Measurements from ENCODE around the gene NRIP1. TPM values are rescaled to one million over a fixed set of nuclear protein-coding genes. Genes with fewer than 3 reads are reported as not detected.
"Not testable (repeated sequence)": the region's sequence is repeated elsewhere in the genome, so short reads cannot be mapped to it uniquely, and the experiment has no call there.

NRIP1 gene
- total RNA-seq, 1 experiment from 2014 or later = not detected

DNA sequence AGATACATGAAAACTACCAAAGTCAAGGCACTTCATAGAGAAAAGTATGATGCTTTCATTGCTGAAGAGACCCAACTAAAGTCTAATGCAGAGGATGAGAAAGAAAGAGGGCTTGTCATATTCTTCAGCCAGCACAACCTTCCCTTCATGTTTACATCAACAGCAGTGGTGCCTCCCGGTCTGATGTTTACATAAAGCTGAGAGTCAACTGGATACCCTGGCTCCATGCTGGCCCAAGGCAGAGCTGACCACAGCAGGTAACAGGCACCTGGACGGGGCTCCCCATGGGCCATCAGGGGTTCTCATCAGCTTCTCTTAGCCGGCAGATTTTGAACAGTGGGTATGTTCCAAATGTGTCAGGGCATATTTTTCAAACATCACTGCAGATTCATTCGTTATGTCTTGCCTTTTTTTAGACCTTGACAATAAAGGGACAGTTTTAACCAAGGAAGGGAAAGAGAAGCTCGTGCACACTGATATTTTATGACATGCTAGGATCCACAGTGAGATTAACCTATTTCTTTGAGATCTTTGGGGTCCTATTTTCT lies 117.1 kb downstream of the NRIP1 start:
- H3K36me3 ChIP-seq (ENCODE audit: insufficient read depth, low read length) = no peaks in the 10 kb centered on the region
- H3K4me3 ChIP-seq (ENCODE audit: low read length) = no peak overlapping the region
- H4K20me1 ChIP-seq (ENCODE audit: insufficient read depth, low read depth, low read length) = no peaks in the 10 kb centered on the region
- no peak overlapping the region for H3K4me2 ChIP-seq (ENCODE audit: low read depth, low read length, poor library complexity, severe bottlenecking)
- peaks cover 32% of the 10 kb centered on the region for H3K9me3 ChIP-seq (ENCODE audit: low read length)
- H2AFZ ChIP-seq (ENCODE audit: low read length) = no peak overlapping the region
- no peak overlapping the region for H3K9ac ChIP-seq (ENCODE audit: low read length)
- no peak overlapping the region for H3K27ac ChIP-seq (ENCODE audit: low read length)
- no peaks in the 10 kb centered on the region for H3K79me2 ChIP-seq (ENCODE audit: low read length)
- DNase-seq = no peak
- H3K27me3 ChIP-seq (ENCODE audit: low read length) = no peaks in the 10 kb centered on the region
- no peaks in the 10 kb centered on the region for H3K4me1 ChIP-seq (ENCODE audit: low read length)
- H3K9me2 ChIP-seq (replicated peaks; ENCODE audit: insufficient read depth, low read length) = no peaks in the 10 kb centered on the region

DNA sequence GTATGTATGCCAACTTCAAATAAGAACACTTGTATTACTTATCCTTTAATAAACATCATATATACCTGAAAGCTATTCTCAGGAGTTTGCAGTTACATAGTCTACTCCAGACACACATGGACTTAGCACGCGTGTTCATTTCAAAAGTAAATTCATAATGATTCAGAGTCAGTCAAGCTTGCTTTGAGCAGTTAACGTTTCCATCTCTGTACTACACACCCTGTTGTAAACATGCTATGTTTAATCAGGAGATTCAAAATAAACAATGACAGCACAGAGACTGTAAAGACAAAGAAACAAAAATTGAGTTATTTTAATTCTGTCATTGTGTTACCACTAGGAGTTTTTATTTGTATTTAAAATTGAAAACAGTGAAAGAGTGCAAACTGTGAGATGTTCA lies 119.6 kb downstream of the NRIP1 start:
- Histone ChIP-seq H3K4me2 (ENCODE audit: low read depth, low read length, poor library complexity, severe bottlenecking) (no peak overlapping the region), H3K9ac (ENCODE audit: low read length) (no peak overlapping the region), H3K36me3 (ENCODE audit: insufficient read depth, low read length) (no peaks in the 10 kb centered on the region), H3K4me3 (ENCODE audit: low read length) (no peak overlapping the region), H3K9me2 (replicated peaks; ENCODE audit: insufficient read depth, low read length) (no peaks in the 10 kb centered on the region), H3K27me3 (ENCODE audit: low read length) (no peaks in the 10 kb centered on the region), H3K79me2 (ENCODE audit: low read length) (no peaks in the 10 kb centered on the region), H3K27ac (ENCODE audit: low read length) (no peak overlapping the region), H2AFZ (ENCODE audit: low read length) (no peak overlapping the region), H3K4me1 (ENCODE audit: low read length) (no peaks in the 10 kb centered on the region), H4K20me1 (ENCODE audit: insufficient read depth, low read depth, low read length) (no peaks in the 10 kb centered on the region), H3K9me3 (ENCODE audit: low read length) (peaks cover 34% of the 10 kb centered on the region)
- no peak for DNase-seq

DNA sequence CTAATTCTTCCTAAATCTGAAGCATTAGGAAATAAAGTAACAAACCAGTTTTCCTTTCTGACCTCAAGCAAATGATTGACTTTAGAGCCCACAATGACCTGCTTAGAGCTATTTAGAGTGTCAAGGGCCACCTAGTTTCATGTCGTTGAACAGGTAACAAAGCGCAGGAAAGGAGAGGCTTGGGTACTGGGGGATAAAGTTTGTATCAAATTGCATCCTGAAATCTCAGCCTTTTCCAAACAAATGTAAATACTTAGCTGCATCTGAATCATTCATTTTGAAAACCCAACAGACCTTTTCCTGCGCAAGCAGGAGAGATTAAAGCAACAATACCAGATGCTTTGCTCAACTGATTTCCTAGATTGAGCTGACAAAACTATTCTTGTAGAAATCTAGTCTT lies 121.2 kb downstream of the NRIP1 start:
- Histone ChIP-seq H3K79me2 (ENCODE audit: low read length) (no peaks in the 10 kb centered on the region), H3K4me2 (ENCODE audit: low read depth, low read length, poor library complexity, severe bottlenecking) (no peak overlapping the region), H3K4me1 (ENCODE audit: low read length) (no peaks in the 10 kb centered on the region), H3K27ac (ENCODE audit: low read length) (no peak overlapping the region), H3K9ac (ENCODE audit: low read length) (no peak overlapping the region), H3K9me2 (replicated peaks; ENCODE audit: insufficient read depth, low read length) (no peaks in the 10 kb centered on the region), H4K20me1 (ENCODE audit: insufficient read depth, low read depth, low read length) (no peaks in the 10 kb centered on the region), H2AFZ (ENCODE audit: low read length) (no peak overlapping the region), H3K4me3 (ENCODE audit: low read length) (no peak overlapping the region), H3K36me3 (ENCODE audit: insufficient read depth, low read length) (no peaks in the 10 kb centered on the region), H3K9me3 (ENCODE audit: low read length) (peaks cover 24% of the 10 kb centered on the region), H3K27me3 (ENCODE audit: low read length) (no peaks in the 10 kb centered on the region)
- no peak for DNase-seq

DNA sequence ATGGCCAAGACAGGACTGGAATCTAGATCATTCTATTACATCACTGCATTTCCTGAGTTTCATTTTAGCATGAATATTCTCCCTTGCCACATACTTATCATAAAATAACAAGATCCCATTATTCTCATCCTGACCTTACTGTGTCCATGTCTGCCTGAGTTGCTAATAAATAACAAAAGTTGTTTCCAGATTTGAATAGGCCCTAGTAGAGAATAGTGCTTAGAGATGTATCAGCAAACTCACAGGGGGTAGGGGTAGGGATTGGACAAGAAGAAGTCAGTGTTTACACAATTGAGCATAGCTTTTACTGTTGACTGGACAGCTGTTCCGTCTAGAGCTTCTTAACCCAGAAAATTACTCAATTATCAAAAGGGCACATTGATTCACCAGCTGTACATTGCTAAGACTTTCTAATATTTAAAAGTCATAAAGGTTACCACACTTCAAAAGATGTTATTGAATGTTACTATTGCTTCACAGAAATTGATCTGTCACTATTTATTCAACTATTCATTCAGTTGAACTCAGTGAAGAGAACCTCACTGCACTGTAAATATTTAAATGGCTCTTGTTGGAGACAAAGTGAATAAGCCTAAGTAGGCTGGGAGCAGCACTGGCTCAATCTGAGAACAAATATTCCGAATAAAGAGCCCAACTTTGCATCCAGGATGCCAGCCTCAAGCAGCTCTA lies 121.9 kb downstream of the NRIP1 start:
- Histone ChIP-seq H3K9ac (ENCODE audit: low read length) (no peak overlapping the region), H4K20me1 (ENCODE audit: insufficient read depth, low read depth, low read length) (no peaks in the 10 kb centered on the region), H3K4me1 (ENCODE audit: low read length) (no peaks in the 10 kb centered on the region), H3K36me3 (ENCODE audit: insufficient read depth, low read length) (no peaks in the 10 kb centered on the region), H3K4me2 (ENCODE audit: low read depth, low read length, poor library complexity, severe bottlenecking) (no peak overlapping the region), H3K79me2 (ENCODE audit: low read length) (no peaks in the 10 kb centered on the region), H3K9me3 (ENCODE audit: low read length) (peaks cover 18% of the 10 kb centered on the region), H3K4me3 (ENCODE audit: low read length) (no peak overlapping the region), H3K27ac (ENCODE audit: low read length) (no peak overlapping the region), H3K27me3 (ENCODE audit: low read length) (no peaks in the 10 kb centered on the region), H2AFZ (ENCODE audit: low read length) (no peak overlapping the region), H3K9me2 (replicated peaks; ENCODE audit: insufficient read depth, low read length) (no peaks in the 10 kb centered on the region)
- no peak for DNase-seq

DNA sequence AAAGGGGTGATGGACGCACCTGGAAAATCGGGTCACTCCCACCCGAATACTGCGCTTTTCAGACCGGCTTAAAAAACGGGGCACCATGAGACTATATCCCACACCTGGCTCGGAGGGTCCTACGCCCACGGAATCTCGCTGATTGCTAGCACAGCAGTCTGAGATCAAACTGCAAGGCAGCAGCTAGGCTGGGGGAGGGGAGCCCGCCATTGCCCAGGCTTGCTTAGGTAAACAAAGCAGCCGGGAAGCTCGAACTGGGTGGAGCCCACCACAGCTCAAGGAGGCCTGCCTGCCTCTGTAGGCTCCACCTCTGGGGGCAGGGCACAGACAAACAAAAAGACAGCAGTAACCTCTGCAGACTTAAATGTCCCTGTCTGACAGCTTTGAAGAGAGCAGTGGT lies 137.5 kb downstream of the NRIP1 start:
- not testable (repeated sequence) for DNase-seq; H3K27ac ChIP-seq (ENCODE audit: low read length); H3K27me3 ChIP-seq (ENCODE audit: low read length)

DNA sequence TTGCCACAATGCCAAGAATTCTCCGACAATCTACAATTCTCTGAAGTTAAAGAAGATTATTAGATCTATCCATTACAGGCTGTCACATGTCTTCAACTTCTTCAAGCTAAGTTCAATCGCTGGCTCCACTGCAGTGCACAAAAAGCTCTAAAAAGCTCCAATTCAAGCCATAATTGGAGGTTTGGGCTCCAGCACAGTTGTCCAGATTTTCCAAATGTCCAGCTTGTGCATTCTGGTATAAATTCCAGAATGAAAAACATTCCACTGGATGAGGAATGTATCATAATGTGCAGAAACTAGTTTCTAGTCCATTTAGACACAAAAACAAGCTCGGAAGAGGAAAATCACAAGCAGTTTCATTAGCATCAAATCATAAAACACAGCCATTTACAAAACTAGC lies 138.6 kb downstream of the NRIP1 start:
- Histone ChIP-seq H3K27me3 (ENCODE audit: low read length) (no peaks in the 10 kb centered on the region), H3K36me3 (ENCODE audit: insufficient read depth, low read length) (no peaks in the 10 kb centered on the region), H4K20me1 (ENCODE audit: insufficient read depth, low read depth, low read length) (no peaks in the 10 kb centered on the region), H3K9me3 (ENCODE audit: low read length) (peaks cover 30% of the 10 kb centered on the region), H3K79me2 (ENCODE audit: low read length) (no peaks in the 10 kb centered on the region), H3K9ac (ENCODE audit: low read length) (no peak overlapping the region), H3K4me1 (ENCODE audit: low read length) (no peaks in the 10 kb centered on the region), H3K4me2 (ENCODE audit: low read depth, low read length, poor library complexity, severe bottlenecking) (no peak overlapping the region), H3K27ac (ENCODE audit: low read length) (no peak overlapping the region), H3K9me2 (replicated peaks; ENCODE audit: insufficient read depth, low read length) (no peaks in the 10 kb centered on the region), H3K4me3 (ENCODE audit: low read length) (no peak overlapping the region), H2AFZ (ENCODE audit: low read length) (no peak overlapping the region)
- no peak for DNase-seq

More for the DNA sequence above, 137.5 kb downstream of the NRIP1 start:
- H3K9me2 ChIP-seq (replicated peaks; ENCODE audit: insufficient read depth, low read length); H3K4me1 ChIP-seq (ENCODE audit: low read length); H3K9ac ChIP-seq (ENCODE audit: low read length); H3K4me2 ChIP-seq (ENCODE audit: low read depth, low read length, poor library complexity, severe bottlenecking); H3K36me3 ChIP-seq (ENCODE audit: insufficient read depth, low read length); H2AFZ ChIP-seq (ENCODE audit: low read length); H3K4me3 ChIP-seq (ENCODE audit: low read length); H3K79me2 ChIP-seq (ENCODE audit: low read length); H4K20me1 ChIP-seq (ENCODE audit: insufficient read depth, low read depth, low read length): not testable (repeated sequence)
- peaks cover 23% of the 10 kb centered on the region for H3K9me3 ChIP-seq (ENCODE audit: low read length)

DNA sequence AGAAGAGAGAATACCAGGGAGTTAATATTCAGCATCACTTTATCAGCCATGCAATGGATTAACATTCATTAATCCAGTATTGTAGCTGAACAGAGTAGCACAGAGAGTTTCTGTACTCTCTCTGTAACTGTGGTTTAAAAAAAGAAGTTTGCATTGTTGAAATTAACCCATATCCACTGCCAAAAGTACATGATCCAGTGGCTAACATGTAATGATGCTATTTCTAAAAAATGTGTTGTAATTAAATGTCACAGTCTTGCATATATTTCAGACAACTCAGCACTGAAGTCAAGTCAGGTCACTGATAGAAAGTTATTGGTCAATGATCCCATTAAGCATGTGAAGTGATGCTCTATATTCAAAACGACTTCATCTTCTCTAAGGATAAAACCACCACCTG lies 141.3 kb downstream of the NRIP1 start:
- no peaks in the 10 kb centered on the region for H3K27me3 ChIP-seq (ENCODE audit: low read length)
- H3K4me1 ChIP-seq (ENCODE audit: low read length) = no peaks in the 10 kb centered on the region
- H3K9me3 ChIP-seq (ENCODE audit: low read length) = peaks cover 37% of the 10 kb centered on the region
- H4K20me1 ChIP-seq (ENCODE audit: insufficient read depth, low read depth, low read length) = no peaks in the 10 kb centered on the region
- no peak for DNase-seq
- H3K4me2 ChIP-seq (ENCODE audit: low read depth, low read length, poor library complexity, severe bottlenecking) = no peak overlapping the region
- H3K27ac ChIP-seq (ENCODE audit: low read length) = no peak overlapping the region
- H3K4me3 ChIP-seq (ENCODE audit: low read length) = no peak overlapping the region
- H3K36me3 ChIP-seq (ENCODE audit: insufficient read depth, low read length) = no peaks in the 10 kb centered on the region
- H2AFZ ChIP-seq (ENCODE audit: low read length) = no peak overlapping the region
- H3K9me2 ChIP-seq (replicated peaks; ENCODE audit: insufficient read depth, low read length) = no peaks in the 10 kb centered on the region
- no peaks in the 10 kb centered on the region for H3K79me2 ChIP-seq (ENCODE audit: low read length)
- H3K9ac ChIP-seq (ENCODE audit: low read length) = no peak overlapping the region

DNA sequence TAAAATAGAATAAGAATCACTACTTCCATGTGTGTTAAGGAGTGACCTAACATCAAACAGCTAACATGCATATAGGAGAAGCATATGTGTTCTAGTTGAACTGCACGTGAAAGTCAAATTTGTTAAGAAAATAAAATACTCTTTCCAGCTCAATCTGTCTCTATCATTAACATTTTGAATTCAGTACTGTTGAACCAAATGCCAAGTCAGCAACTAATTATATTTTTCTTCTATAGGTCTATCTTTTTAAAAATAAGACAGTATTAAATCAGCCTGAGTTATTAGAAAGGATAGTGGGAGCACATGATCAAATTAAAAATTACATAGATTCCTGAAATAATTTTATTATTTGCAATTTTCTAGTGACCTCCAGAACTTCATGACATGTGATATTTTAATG lies 141.8 kb downstream of the NRIP1 start:
- Histone ChIP-seq H4K20me1 (ENCODE audit: insufficient read depth, low read depth, low read length) (no peaks in the 10 kb centered on the region), H3K4me1 (ENCODE audit: low read length) (no peaks in the 10 kb centered on the region), H3K9me2 (replicated peaks; ENCODE audit: insufficient read depth, low read length) (no peaks in the 10 kb centered on the region), H3K9ac (ENCODE audit: low read length) (no peak overlapping the region), H3K36me3 (ENCODE audit: insufficient read depth, low read length) (no peaks in the 10 kb centered on the region), H3K79me2 (ENCODE audit: low read length) (no peaks in the 10 kb centered on the region), H3K4me3 (ENCODE audit: low read length) (no peak overlapping the region), H3K27ac (ENCODE audit: low read length) (no peak overlapping the region), H3K9me3 (ENCODE audit: low read length) (peaks cover 37% of the 10 kb centered on the region), H2AFZ (ENCODE audit: low read length) (no peak overlapping the region), H3K27me3 (ENCODE audit: low read length) (no peaks in the 10 kb centered on the region), H3K4me2 (ENCODE audit: low read depth, low read length, poor library complexity, severe bottlenecking) (no peak overlapping the region)
- DNase-seq = no peak
